Osteocyte (in vitro differentiated cells): ENCODE measurements around the gene RBP3. TPM values are rescaled to one million over a fixed set of nuclear protein-coding genes. Genes with fewer than 3 reads are reported as not detected.

ENCODE experiments used
- DNase-seq: peaks from one replicate; pipeline ENCODE4 v3.0.0; 2021; ENCODE audit warnings: mixed read lengths; ENCODE audit not compliant: unreplicated experiment; ENCODE audit errors: extremely low spot score
- H3K27ac Mint-ChIP-seq: one replicate; pipeline ENCODE4 v1.8.0; 2021; ENCODE audit warnings: mild to moderate bottlenecking, mixed read lengths; ENCODE audit not compliant: unreplicated experiment
- H3K27me3 Mint-ChIP-seq: one replicate; pipeline ENCODE4 v1.8.0; 2021; ENCODE audit warnings: mixed read lengths; ENCODE audit not compliant: unreplicated experiment
- H3K36me3 Mint-ChIP-seq: one replicate; pipeline ENCODE4 v1.8.0; 2021; ENCODE audit warnings: mixed read lengths; ENCODE audit not compliant: unreplicated experiment
- H3K4me1 Mint-ChIP-seq: one replicate; pipeline ENCODE4 v1.8.0; 2021; ENCODE audit warnings: mixed read lengths; ENCODE audit not compliant: unreplicated experiment
- H3K4me3 Mint-ChIP-seq: one replicate; pipeline ENCODE4 v1.8.0; 2021; ENCODE audit warnings: mild to moderate bottlenecking, moderate library complexity, mixed read lengths; ENCODE audit not compliant: unreplicated experiment
- H3K9me3 Mint-ChIP-seq: one replicate; pipeline ENCODE4 v1.8.0; 2021; ENCODE audit warnings: mixed read lengths; ENCODE audit not compliant: unreplicated experiment
- total RNA-seq: library from RNA; stranded (reverse); gene quantifications from 2 replicates; pipeline ENCODE4 v1.2.1, GENCODE V29; 2021
- TF ChIP-seq, protein P1 (sequence below): fragments of 200-600 bp; sonication (generic); IDR thresholded peaks from 2 replicates; pipeline ENCODE4 v1.5.0; 2021; ENCODE audit warnings: antibody characterized with exemption, mild to moderate bottlenecking, moderate library complexity

RBP3 gene
- total RNA-seq, 1 donor from 2014 or later, result not detected

DNA sequence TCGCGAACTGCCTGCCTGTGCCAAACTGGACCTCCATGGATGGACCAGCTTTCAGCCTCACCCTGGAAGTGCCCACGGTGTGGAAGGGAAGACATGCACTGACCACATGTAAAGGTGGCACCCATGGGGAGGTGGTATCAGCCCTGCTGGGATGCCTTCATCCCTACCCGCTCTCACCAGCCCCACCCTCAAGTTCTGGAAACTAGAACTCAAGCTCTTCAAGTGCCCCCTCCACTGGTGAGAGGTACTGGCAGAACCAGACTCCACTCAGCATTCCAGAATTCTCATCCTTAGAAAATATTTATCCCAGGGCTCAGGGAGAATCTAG, 30.0 kb downstream of the RBP3 start:
- H3K9me3 Mint-ChIP-seq, result no peaks in the 10 kb centered on the region
- no peak overlapping the region for H3K4me3 Mint-ChIP-seq
- TF ChIP-seq, protein P1, sequence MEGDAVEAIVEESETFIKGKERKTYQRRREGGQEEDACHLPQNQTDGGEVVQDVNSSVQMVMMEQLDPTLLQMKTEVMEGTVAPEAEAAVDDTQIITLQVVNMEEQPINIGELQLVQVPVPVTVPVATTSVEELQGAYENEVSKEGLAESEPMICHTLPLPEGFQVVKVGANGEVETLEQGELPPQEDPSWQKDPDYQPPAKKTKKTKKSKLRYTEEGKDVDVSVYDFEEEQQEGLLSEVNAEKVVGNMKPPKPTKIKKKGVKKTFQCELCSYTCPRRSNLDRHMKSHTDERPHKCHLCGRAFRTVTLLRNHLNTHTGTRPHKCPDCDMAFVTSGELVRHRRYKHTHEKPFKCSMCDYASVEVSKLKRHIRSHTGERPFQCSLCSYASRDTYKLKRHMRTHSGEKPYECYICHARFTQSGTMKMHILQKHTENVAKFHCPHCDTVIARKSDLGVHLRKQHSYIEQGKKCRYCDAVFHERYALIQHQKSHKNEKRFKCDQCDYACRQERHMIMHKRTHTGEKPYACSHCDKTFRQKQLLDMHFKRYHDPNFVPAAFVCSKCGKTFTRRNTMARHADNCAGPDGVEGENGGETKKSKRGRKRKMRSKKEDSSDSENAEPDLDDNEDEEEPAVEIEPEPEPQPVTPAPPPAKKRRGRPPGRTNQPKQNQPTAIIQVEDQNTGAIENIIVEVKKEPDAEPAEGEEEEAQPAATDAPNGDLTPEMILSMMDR, result no peak
- DNase-seq, result no peak
- peaks cover 13% of the 10 kb centered on the region for H3K27me3 Mint-ChIP-seq
- H3K36me3 Mint-ChIP-seq, result no peaks in the 10 kb centered on the region
- peaks cover 8% of the 10 kb centered on the region for H3K4me1 Mint-ChIP-seq
- no peak overlapping the region for H3K27ac Mint-ChIP-seq

DNA sequence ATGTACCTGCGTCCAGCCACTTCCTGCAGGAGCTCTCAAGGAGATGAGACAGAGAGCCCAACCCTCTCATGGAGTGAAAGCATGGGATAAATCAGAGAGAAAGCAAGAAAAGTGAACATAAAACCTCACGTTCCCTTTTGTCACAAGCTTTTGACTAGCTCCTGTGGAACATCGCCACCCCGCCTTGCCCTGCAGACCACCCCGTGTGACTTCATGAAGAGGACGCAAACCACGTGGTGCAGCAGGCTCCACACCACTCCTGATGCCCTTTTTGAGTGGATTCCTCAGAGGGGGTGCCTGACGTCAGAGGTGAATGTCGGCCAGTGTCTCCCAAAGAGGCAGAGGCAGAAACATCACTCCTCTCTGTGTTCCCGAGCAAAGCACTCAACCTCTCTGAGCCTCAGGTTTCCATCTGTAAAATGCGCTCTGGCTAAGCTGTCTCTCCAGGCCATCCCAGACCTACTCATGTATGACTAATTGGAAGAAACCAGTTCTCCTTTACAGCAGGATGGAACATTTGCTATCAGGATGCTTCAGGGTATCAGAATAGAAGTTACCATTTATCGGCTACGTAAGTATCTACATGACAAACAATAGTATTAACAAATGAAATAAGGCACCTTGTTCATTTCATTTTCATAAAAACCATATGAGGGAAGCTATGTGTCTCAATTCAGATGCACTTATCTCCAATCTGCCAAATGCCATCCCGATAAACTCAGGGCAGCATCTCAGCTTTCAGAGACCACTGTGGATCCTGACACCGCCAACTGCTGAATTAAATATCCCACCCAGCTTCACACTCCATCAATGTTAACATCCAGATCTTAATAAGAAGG, 30.7 kb downstream of the RBP3 start:
- H3K9me3 Mint-ChIP-seq, result no peaks in the 10 kb centered on the region
- no peak overlapping the region for H3K27ac Mint-ChIP-seq
- no peak overlapping the region for H3K4me3 Mint-ChIP-seq
- peaks cover 10% of the 10 kb centered on the region for H3K4me1 Mint-ChIP-seq
- H3K27me3 Mint-ChIP-seq, result peaks cover 13% of the 10 kb centered on the region
- TF ChIP-seq, protein P1, result no peak
- H3K36me3 Mint-ChIP-seq, result no peaks in the 10 kb centered on the region
- DNase-seq, result peak; percentile 73

DNA sequence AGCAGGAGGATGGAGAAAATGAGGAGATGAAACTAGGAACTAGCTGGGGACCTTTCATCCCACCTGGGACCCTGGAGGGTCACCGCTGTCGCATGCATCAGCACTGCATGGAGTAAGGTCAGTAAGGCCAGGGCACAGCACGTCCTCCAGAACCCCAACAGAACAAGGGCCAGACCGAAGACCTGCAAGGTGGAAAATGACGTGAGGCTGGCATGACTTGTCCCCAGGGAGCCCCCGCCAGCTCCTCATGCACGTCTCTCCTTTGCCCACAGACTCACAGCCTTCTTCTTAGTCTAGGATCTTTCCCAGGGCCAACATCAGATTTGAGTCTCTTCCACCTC, 31.3 kb downstream of the RBP3 start:
- Mint-ChIP-seq H3K27me3 (peaks cover 13% of the 10 kb centered on the region), H3K4me3 (no peak overlapping the region), H3K27ac (no peak overlapping the region), H3K4me1 (peaks cover 12% of the 10 kb centered on the region), H3K36me3 (no peaks in the 10 kb centered on the region), H3K9me3 (no peaks in the 10 kb centered on the region)
- no peak for DNase-seq
- TF ChIP-seq, protein P1, result no peak

DNA sequence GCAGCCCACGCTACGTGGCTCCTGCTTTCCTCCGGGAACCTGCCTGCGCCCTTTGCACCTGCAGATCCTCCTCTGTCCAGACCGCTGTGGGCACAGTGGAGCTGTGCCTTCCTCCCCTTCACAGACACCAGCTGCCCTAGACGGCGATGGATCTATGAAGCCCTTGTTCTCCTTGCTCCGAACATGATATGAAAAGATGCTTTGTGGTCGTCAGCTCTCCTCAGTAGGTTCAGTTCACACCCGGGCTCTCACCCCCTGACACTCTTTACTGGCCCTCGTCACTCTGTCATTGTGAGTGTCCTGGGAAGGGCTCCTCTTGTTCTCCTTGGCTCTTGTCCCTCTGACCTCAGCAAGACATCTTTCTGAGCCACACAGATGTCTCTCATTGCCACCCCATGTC, 31.7 kb downstream of the RBP3 start:
- Mint-ChIP-seq H3K27me3 (peaks cover 13% of the 10 kb centered on the region), H3K4me1 (peaks cover 14% of the 10 kb centered on the region), H3K27ac (no peak overlapping the region), H3K9me3 (no peaks in the 10 kb centered on the region), H3K36me3 (no peaks in the 10 kb centered on the region), H3K4me3 (no peak overlapping the region)
- TF ChIP-seq, protein P1, result no peak
- DNase-seq, result no peak

DNA sequence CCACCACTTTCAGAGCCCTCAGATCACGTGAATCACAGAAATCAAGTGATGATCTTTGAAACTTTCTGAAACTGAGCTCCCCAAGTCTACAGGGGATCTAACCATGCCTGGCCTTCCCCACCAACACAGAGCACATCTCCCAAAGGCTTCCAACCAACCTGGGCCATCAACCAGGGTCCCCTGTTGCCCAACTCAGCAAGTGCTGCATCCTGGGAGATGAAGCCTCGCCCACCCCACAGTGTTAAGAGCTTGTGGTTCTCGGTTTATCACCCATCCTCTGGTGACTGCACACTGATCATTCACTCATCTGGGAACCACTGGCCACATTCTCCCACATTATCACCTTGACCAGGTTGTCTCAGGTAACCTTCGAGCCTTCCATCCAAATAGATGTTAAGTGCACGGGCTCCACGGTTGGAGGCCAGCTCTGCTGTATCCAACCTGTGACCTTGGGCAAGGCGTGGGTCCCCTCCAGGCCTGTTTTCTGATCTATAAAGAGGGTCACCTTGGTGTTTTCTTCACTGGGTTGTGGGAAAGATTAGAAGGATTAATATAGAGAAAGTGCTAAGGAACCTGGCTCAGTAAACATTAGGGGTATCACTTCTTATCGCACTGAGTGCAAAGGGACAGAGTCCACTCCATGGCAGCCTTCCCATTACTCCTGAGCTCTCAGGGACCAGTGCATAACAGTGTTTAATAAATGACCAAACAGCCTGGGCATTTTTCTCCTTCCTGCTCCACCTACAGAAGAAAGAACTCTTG, 32.4 kb downstream of the RBP3 start:
- peak; percentile 59 for DNase-seq
- H3K27ac Mint-ChIP-seq, result no peak overlapping the region
- no peak overlapping the region for H3K4me3 Mint-ChIP-seq
- no peaks in the 10 kb centered on the region for H3K36me3 Mint-ChIP-seq
- peaks cover 12% of the 10 kb centered on the region for H3K4me1 Mint-ChIP-seq
- TF ChIP-seq, protein P1, result no peak
- no peaks in the 10 kb centered on the region for H3K9me3 Mint-ChIP-seq
- peaks cover 13% of the 10 kb centered on the region for H3K27me3 Mint-ChIP-seq
